GM04504 (cell line): ENCODE data around the gene FMO1.

ENCODE experiments used
- DNase-seq: peaks from one replicate; pipeline ENCODE4 v3.0.0-alpha.2; 2012; ENCODE audit warnings: low read depth

Gene FMO1

GRCh38 chr1:171280599-171280998 is 32.3 kb downstream of the FMO1 start:
- DNase-seq: no peak

GRCh38 chr1:171286032-171286705 is 37.9 kb downstream of the FMO1 start:
- no peak for DNase-seq

GRCh38 chr1:171290621-171291020 is 42.3 kb downstream of the FMO1 start:
- no peak for DNase-seq

GRCh38 chr1:171292799-171293198 is 44.5 kb downstream of the FMO1 start:
- peak; percentile 89 for DNase-seq

- peak; percentile 66 for DNase-seq
These were observed 47.1 kb downstream of the FMO1 start for GRCh38 chr1:171295383-171295782.

- DNase-seq: peak; percentile 21
These were observed 47.5 kb downstream of the FMO1 start for GRCh38 chr1:171295821-171296220.

GRCh38 chr1:171296897-171297296 is 48.6 kb downstream of the FMO1 start:
- DNase-seq: no peak

- DNase-seq: no peak
These were observed 50.4 kb downstream of the FMO1 start for GRCh38 chr1:171298696-171299095.

- no peak for DNase-seq
These were observed 51.0 kb downstream of the FMO1 start for GRCh38 chr1:171299342-171299741.

GRCh38 chr1:171300401-171300800 is 52.1 kb downstream of the FMO1 start:
- DNase-seq: no peak

- no peak for DNase-seq
These were observed 62.4 kb downstream of the FMO1 start for GRCh38 chr1:171310661-171311087.

- DNase-seq: no peak
These were observed 63.7 kb downstream of the FMO1 start for GRCh38 chr1:171311771-171312558.

GRCh38 chr1:171313319-171313834 is 65.1 kb downstream of the FMO1 start:
- no peak for DNase-seq

- peak; percentile 97 for DNase-seq
These were observed 65.6 kb downstream of the FMO1 start, which contains the start of gene FMO4 for GRCh38 chr1:171313835-171314320. FMO4 (plus strand) TSS chr1:171314183; CDS start chr1:171319826, 5,643 bp downstream.

GRCh38 chr1:171329251-171329650 is 81.0 kb downstream of the FMO1 start:
- no peak for DNase-seq

- DNase-seq: no peak
These were observed 85.8 kb downstream of the FMO1 start for GRCh38 chr1:171334024-171334640.
